MCF 10A (cell line): ENCODE data around the gene TMEM164. TPM values are rescaled to one million over a fixed set of nuclear protein-coding genes. Genes with fewer than 3 reads are reported as not detected.

Experiments used
- BruUV-seq: library from RNA; stranded (reverse); fragments of 400-500 nt; replicated peaks from 2 replicates; lab custom pipeline; 2021; lab: Mats Ljungman, UMichigan
- CTCF ChIA-PET: fragments of 300-600 bp; sonication (Branson Sonifier 250); formaldehyde crosslinking; extraction: SDS; loops from one replicate; lab custom pipeline; 2021; ENCODE audit warnings: antibody characterized with exemption, inconsistent platforms; lab: Yijun Ruan, JAX
- POLR2A ChIA-PET: fragments of 300-600, 350-650 bp; sonication (Branson Sonifier 250); formaldehyde crosslinking; extraction: SDS; loops from one replicate; lab custom pipeline; 2020; ENCODE audit warnings: antibody characterized with exemption, inconsistent platforms; lab: Yijun Ruan, JAX
- DNase-seq: peaks from one replicate; pipeline ENCODE4 v3.0.0-alpha.2; 2018; ENCODE audit not compliant: unreplicated experiment
- H3K27ac Mint-ChIP-seq: one replicate; pipeline ENCODE4 v1.8.0; 2022; ENCODE audit warnings: mild to moderate bottlenecking, low read depth, mixed read lengths; ENCODE audit not compliant: unreplicated experiment
- H3K27me3 Mint-ChIP-seq: one replicate; pipeline ENCODE4 v1.8.0; 2022; ENCODE audit warnings: mixed read lengths; ENCODE audit not compliant: insufficient read depth, unreplicated experiment
- H3K36me3 Mint-ChIP-seq: one replicate; pipeline ENCODE4 v1.8.0; 2022; ENCODE audit warnings: mild to moderate bottlenecking, moderate library complexity, mixed read lengths; ENCODE audit not compliant: insufficient read depth, unreplicated experiment
- H3K4me1 Mint-ChIP-seq: one replicate; pipeline ENCODE4 v1.8.0; 2022; ENCODE audit warnings: mixed read lengths; ENCODE audit not compliant: insufficient read depth, unreplicated experiment
- H3K4me3 Mint-ChIP-seq: one replicate; pipeline ENCODE4 v1.8.0; 2022; ENCODE audit warnings: mild to moderate bottlenecking, moderate library complexity, mixed read lengths; ENCODE audit not compliant: unreplicated experiment
- H3K9me3 Mint-ChIP-seq: one replicate; pipeline ENCODE4 v1.8.0; 2022; ENCODE audit warnings: mixed read lengths; ENCODE audit not compliant: unreplicated experiment
- intact Hi-C: fragments of 100-400 bp; cut with micrococcal nuclease; formaldehyde crosslinking; loops from 2 replicates; pipeline ENCODE4 v1.14.1; 2022
- total RNA-seq: library from RNA; stranded (reverse); gene quantifications from 2 replicates; pipeline ENCODE4 v1.2.3, GENCODE V29; 2022
- TF ChIP-seq, protein P1 (sequence below): fragments of 200-600 bp; IDR thresholded peaks from one replicate; pipeline ENCODE4 v1.8.0; 2022; ENCODE audit warnings: antibody characterized with exemption, mild to moderate bottlenecking; ENCODE audit not compliant: unreplicated experiment

The TMEM164 gene
- total RNA-seq, 1 experiment from 2014 or later = 39.2 TPM

GRCh38 chrX:110183314-110183713 lies 180.4 kb downstream of the TMEM164 start:
- Mint-ChIP-seq H3K9me3 (peaks cover 17% of the 10 kb centered on the region), H3K27me3 (peaks cover 78% of the 10 kb centered on the region), H3K36me3 (peaks cover 48% of the 10 kb centered on the region), H3K4me3 (no peak overlapping the region), H3K27ac (peak overlapping the region; percentile 47), H3K4me1 (peaks cover 37% of the 10 kb centered on the region)
- DNase-seq = no peak
- CTCF ChIA-PET = interaction anchor here (0.6 to 2.2 kb wide), 4 partner anchors 23 to 225 kb away, joined by 5 to 7 read pairs (median 5); no protein-coding TSS in a partner anchor
- POLR2A ChIA-PET = interaction anchor here (2.0 to 2.2 kb wide), 3 partner anchors 22 to 220 kb away, joined by 5 to 9 read pairs (median 9); no protein-coding TSS in a partner anchor
- TF ChIP-seq, protein P1, sequence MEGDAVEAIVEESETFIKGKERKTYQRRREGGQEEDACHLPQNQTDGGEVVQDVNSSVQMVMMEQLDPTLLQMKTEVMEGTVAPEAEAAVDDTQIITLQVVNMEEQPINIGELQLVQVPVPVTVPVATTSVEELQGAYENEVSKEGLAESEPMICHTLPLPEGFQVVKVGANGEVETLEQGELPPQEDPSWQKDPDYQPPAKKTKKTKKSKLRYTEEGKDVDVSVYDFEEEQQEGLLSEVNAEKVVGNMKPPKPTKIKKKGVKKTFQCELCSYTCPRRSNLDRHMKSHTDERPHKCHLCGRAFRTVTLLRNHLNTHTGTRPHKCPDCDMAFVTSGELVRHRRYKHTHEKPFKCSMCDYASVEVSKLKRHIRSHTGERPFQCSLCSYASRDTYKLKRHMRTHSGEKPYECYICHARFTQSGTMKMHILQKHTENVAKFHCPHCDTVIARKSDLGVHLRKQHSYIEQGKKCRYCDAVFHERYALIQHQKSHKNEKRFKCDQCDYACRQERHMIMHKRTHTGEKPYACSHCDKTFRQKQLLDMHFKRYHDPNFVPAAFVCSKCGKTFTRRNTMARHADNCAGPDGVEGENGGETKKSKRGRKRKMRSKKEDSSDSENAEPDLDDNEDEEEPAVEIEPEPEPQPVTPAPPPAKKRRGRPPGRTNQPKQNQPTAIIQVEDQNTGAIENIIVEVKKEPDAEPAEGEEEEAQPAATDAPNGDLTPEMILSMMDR = no peak
- BruUV-seq = no TSS peak
- intact Hi-C loops = no loop called here

- no peak for DNase-seq
- peaks cover 71% of the 10 kb centered on the region for H3K27me3 Mint-ChIP-seq
- ChIA-PET POLR2A (interaction anchor here (0.8 to 1.3 kb wide), 2 partner anchors 8 to 24 kb away, joined by 3 read pairs; no protein-coding TSS in a partner anchor), CTCF (interaction anchor here (0.6 to 0.8 kb wide), 2 partner anchors 28 to 224 kb away, joined by 3 read pairs; no protein-coding TSS in a partner anchor)
- H3K4me3 Mint-ChIP-seq = no peak overlapping the region
- H3K9me3 Mint-ChIP-seq = peaks cover 17% of the 10 kb centered on the region
- peaks cover 34% of the 10 kb centered on the region for H3K36me3 Mint-ChIP-seq
- intact Hi-C loops = no loop called here
- H3K27ac Mint-ChIP-seq = no peak overlapping the region
- TF ChIP-seq, protein P1 = no peak
- H3K4me1 Mint-ChIP-seq = no peaks in the 10 kb centered on the region
- no TSS peak for BruUV-seq
Measured at GRCh38 chrX:110188701-110189558, 186.0 kb downstream of the TMEM164 start.

DNA sequence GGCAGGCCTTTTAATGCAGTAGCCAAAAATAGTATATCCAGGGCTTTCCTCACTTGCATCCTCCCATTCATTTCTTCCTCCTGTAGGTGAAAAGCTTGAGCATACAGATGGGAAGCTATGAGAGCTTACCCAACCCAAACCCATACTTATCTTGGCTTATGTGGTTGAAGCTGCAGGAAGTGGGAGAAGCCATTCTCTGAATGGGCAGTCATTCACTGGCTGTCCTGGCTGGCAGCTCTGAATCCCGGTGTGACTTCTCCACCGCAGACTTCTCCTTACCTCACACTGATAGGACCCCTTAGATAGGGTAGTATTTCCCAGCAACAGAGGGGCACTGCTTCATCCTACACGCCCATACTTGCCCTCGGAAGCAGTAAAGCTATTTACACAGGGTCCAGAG lies 189.6 kb downstream of the TMEM164 start:
- H3K4me1 Mint-ChIP-seq = no peaks in the 10 kb centered on the region
- ChIA-PET POLR2A (interaction anchor here (1.1 kb wide), 1 partner anchor 18 kb away, joined by 5 read pairs; no protein-coding TSS in a partner anchor), CTCF (interaction anchor here (1.0 kb wide), 1 partner anchor 216 kb away, joined by 3 read pairs; no protein-coding TSS in a partner anchor)
- no peak overlapping the region for H3K27ac Mint-ChIP-seq
- no peaks in the 10 kb centered on the region for H3K9me3 Mint-ChIP-seq
- H3K36me3 Mint-ChIP-seq = peaks cover 27% of the 10 kb centered on the region
- H3K27me3 Mint-ChIP-seq = peaks cover 51% of the 10 kb centered on the region
- intact Hi-C loops = no loop called here
- no peak for DNase-seq
- no TSS peak for BruUV-seq
- TF ChIP-seq, protein P1 = no peak
- H3K4me3 Mint-ChIP-seq = no peak overlapping the region

DNA sequence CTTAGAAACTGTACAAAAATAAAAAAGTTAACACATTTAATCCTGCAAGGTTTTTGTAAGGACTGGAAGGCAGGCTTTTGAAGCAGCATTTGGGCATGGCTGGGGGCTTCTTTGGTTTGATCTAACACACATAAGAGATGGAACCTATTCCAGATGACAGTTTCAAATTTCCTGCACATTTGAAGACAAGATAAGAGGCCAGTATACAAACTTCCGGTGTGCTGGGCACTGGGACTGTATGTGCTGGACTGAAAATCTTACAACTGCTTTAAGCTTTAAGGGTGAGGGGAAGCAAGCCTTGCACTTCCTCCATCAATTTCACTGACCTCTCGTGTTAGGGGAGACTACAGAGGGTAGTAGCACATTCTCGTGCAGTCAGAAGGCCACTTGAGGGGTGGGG lies 192.1 kb downstream of the TMEM164 start:
- Mint-ChIP-seq H3K27ac (no peak overlapping the region), H3K27me3 (peaks cover 28% of the 10 kb centered on the region), H3K4me3 (no peak overlapping the region), H3K4me1 (no peaks in the 10 kb centered on the region), H3K9me3 (no peaks in the 10 kb centered on the region), H3K36me3 (peaks cover 16% of the 10 kb centered on the region)
- intact Hi-C loops = no loop called here
- ChIA-PET CTCF (interaction anchor here (1.1 kb wide), 1 partner anchor 34 kb away, joined by 3 read pairs; no protein-coding TSS in a partner anchor), POLR2A (interaction anchor here (1.0 kb wide), 1 partner anchor 16 kb away, joined by 3 read pairs; no protein-coding TSS in a partner anchor)
- DNase-seq = no peak
- TF ChIP-seq, protein P1 = no peak
- no TSS peak for BruUV-seq
